Prostate gland (tissue), 2 donors: Measurements from ENCODE around the gene TMEM190.

Source experiments
- CTCF ChIP-seq, 4 experiments: fragments of 200-600 bp in 2 of 4; fragments of 450-650 bp in 2 of 4; sonication (generic) in 2 of 4; IDR thresholded peaks; 1 replicate in 3 of 4; 2 replicates in 1 of 4; pipeline ENCODE4 v1.5.1; 2016 to 2019; ENCODE audit warnings: antibody characterized with exemption in 4 of 4, mild to moderate bottlenecking in 2 of 4, moderate library complexity in 2 of 4
- POLR2A ChIP-seq: fragments of 450-650 bp; IDR thresholded peaks from one replicate; pipeline ENCODE4 v1.6.1; 2016; ENCODE audit warnings: antibody characterized with exemption, mild to moderate bottlenecking
- POLR2AphosphoS5 ChIP-seq: sonication (generic); formaldehyde crosslinking; IDR thresholded peaks from one replicate; pipeline ENCODE4 v1.6.1; 2017; ENCODE audit warnings: antibody characterized with exemption

GRCh38 chr19:55373306-55373992, 3.2 kb upstream of the TMEM190 start:
- TF ChIP-seq CTCF (IDR thresholded peaks at IDR 0.05) = no peak
- no peak for TF ChIP-seq POLR2A
- TF ChIP-seq POLR2AphosphoS5 = no peak
